HG03175 (cell line): Measurements from ENCODE around the gene HIGD1B.

Source experiments
- ATAC-seq: cut with Tn5 transposase; IDR thresholded peaks from one replicate; pipeline ENCODE4 v1.9.1; 2021; ENCODE audit warnings: mild to moderate bottlenecking, moderate library complexity; ENCODE audit not compliant: unreplicated experiment

The HIGD1B gene

GRCh38 chr17:44875761-44876160 lies 28.1 kb downstream of the HIGD1B start:
- ATAC-seq = no peak

GRCh38 chr17:44877121-44877520 lies 29.4 kb downstream of the HIGD1B start:
- ATAC-seq = no peak

GRCh38 chr17:44878627-44879221 lies 31.0 kb downstream of the HIGD1B start:
- ATAC-seq = no peak

GRCh38 chr17:44879376-44879775 lies 31.7 kb downstream of the HIGD1B start:
- ATAC-seq = no peak

- ATAC-seq = no peak
Measured at GRCh38 chr17:44880062-44880461, 32.4 kb downstream of the HIGD1B start.

- no peak for ATAC-seq
Measured at GRCh38 chr17:44881145-44881544, 33.5 kb downstream of the HIGD1B start.

- no peak for ATAC-seq
Measured at GRCh38 chr17:44884941-44885340, 37.3 kb downstream of the HIGD1B start.

GRCh38 chr17:44887016-44887415 lies 39.3 kb downstream of the HIGD1B start:
- no peak for ATAC-seq

GRCh38 chr17:44887971-44888954 lies 40.6 kb downstream of the HIGD1B start:
- ATAC-seq = no peak

- ATAC-seq = no peak
Measured at GRCh38 chr17:44889003-44889402, 41.3 kb downstream of the HIGD1B start.

GRCh38 chr17:44892250-44892649 lies 44.6 kb downstream of the HIGD1B start:
- no peak for ATAC-seq

- ATAC-seq = no peak
Measured at GRCh38 chr17:44894642-44895041, 47.0 kb downstream of the HIGD1B start.

GRCh38 chr17:44898768-44899073 lies 51.0 kb downstream of the HIGD1B start:
- no peak for ATAC-seq

GRCh38 chr17:44899074-44899782 lies 51.5 kb downstream of the HIGD1B start, which contains the start of gene EFTUD2:
Gene EFTUD2, minus strand, starts transcription at chr17:44899445. Its CDS starts 4,924 bp downstream, at chr17:44894521.
- peak; percentile 82 for ATAC-seq
